ENCODE results near the gene DLGAP1. TPM values are rescaled to one million over a fixed set of nuclear protein-coding genes. Genes with fewer than 3 reads are reported as not detected.

The DLGAP1 gene
- polyA plus RNA-seq, 1 donor from 2014 or later, result 4.5 TPM

- Histone ChIP-seq H3K9me3 (ENCODE audit: low read length) (no peaks in the 10 kb centered on the region), H3K27me3 (ENCODE audit: insufficient read depth, low read depth, low read length) (no peaks in the 10 kb centered on the region), H3K79me2 (replicated peaks; ENCODE audit: insufficient read depth, low read length) (no peaks in the 10 kb centered on the region), H4K20me1 (ENCODE audit: insufficient read depth) (no peaks in the 10 kb centered on the region), H3F3A (ENCODE audit: insufficient read depth, low read length, poor library complexity, severe bottlenecking) (no peaks in the 10 kb centered on the region), H3K9ac (ENCODE audit: low read length) (no peak overlapping the region), H3K4me2 (ENCODE audit: low read length) (no peak overlapping the region), H2AFZ (ENCODE audit: low read depth, low read length) (no peak overlapping the region), H3K27ac (ENCODE audit: low read length) (no peak overlapping the region), H3K4me3 (ENCODE audit: low read length) (no peak overlapping the region), H3K9me2 (ENCODE audit: insufficient read depth, low read length) (no peaks in the 10 kb centered on the region), H3K36me3 (ENCODE audit: insufficient read depth, low read length) (no peaks in the 10 kb centered on the region)
- no peak for TF ChIP-seq EZH2 (IDR thresholded peaks at IDR 0.05; ENCODE audit: borderline replicate concordance, insufficient read depth, low read length, poor library complexity, severe bottlenecking)
- no peak for TF ChIP-seq REST (IDR thresholded peaks at IDR 0.05; ENCODE audit: borderline replicate concordance)
- no peak for TF ChIP-seq MXI1 (conservative IDR thresholded peaks at IDR 0.05; ENCODE audit: poor library complexity, severe bottlenecking)
- no peak for TF ChIP-seq SMC3 (conservative IDR thresholded peaks at IDR 0.05; ENCODE audit: poor library complexity)
- TF ChIP-seq EP300 (conservative IDR thresholded peaks at IDR 0.05; ENCODE audit: poor library complexity, severe bottlenecking), result no peak
- no peak for TF ChIP-seq CTCF (IDR thresholded peaks at IDR 0.05; ENCODE audit: poor library complexity, severe bottlenecking)
- TF ChIP-seq POLR2AphosphoS5 (IDR thresholded peaks at IDR 0.05), result no peak
- TF ChIP-seq RAD21 (conservative IDR thresholded peaks at IDR 0.05), result no peak
- no peak for TF ChIP-seq TAF1 (IDR thresholded peaks at IDR 0.05; ENCODE audit: low read depth)
Observed at GRCh38 chr18:3675446-3675845, 779.7 kb downstream of the DLGAP1 start.

- H3F3A ChIP-seq (ENCODE audit: insufficient read depth, low read length, poor library complexity, severe bottlenecking), result no peaks in the 10 kb centered on the region
Observed at GRCh38 chr18:3671176-3671575, 783.9 kb downstream of the DLGAP1 start.

More at GRCh38 chr18:3671176-3671575, 783.9 kb downstream of the DLGAP1 start:
- Histone ChIP-seq H3K27me3 (ENCODE audit: insufficient read depth, low read depth, low read length) (no peaks in the 10 kb centered on the region), H3K79me2 (replicated peaks; ENCODE audit: insufficient read depth, low read length) (no peaks in the 10 kb centered on the region), H3K9me3 (ENCODE audit: low read length) (no peaks in the 10 kb centered on the region), H3K9me2 (ENCODE audit: insufficient read depth, low read length) (no peaks in the 10 kb centered on the region), H3K9ac (ENCODE audit: low read length) (no peak overlapping the region), H3K36me3 (ENCODE audit: insufficient read depth, low read length) (no peaks in the 10 kb centered on the region), H3K27ac (ENCODE audit: low read length) (no peak overlapping the region), H3K4me3 (ENCODE audit: low read length) (no peak overlapping the region), H4K20me1 (ENCODE audit: insufficient read depth) (no peaks in the 10 kb centered on the region), H3K4me2 (ENCODE audit: low read length) (no peak overlapping the region), H2AFZ (ENCODE audit: low read depth, low read length) (no peak overlapping the region)
- no peak for TF ChIP-seq REST (IDR thresholded peaks at IDR 0.05; ENCODE audit: borderline replicate concordance)
- TF ChIP-seq RAD21 (conservative IDR thresholded peaks at IDR 0.05), result no peak
- TF ChIP-seq SMC3 (conservative IDR thresholded peaks at IDR 0.05; ENCODE audit: poor library complexity), result no peak

Data from neural cell (in vitro differentiated cells).